Measurements from ENCODE around the gene SUCLA2. TPM values are rescaled to one million over a fixed set of nuclear protein-coding genes. Genes with fewer than 3 reads are reported as not detected.

SUCLA2 gene
- total and polyA plus RNA-seq, 2 donors (not counting 3 experiments of a cell fraction or from before 2014, with no cell fraction given) = 13.6 to 37.0 TPM

- TF ChIP-seq, protein P1, sequence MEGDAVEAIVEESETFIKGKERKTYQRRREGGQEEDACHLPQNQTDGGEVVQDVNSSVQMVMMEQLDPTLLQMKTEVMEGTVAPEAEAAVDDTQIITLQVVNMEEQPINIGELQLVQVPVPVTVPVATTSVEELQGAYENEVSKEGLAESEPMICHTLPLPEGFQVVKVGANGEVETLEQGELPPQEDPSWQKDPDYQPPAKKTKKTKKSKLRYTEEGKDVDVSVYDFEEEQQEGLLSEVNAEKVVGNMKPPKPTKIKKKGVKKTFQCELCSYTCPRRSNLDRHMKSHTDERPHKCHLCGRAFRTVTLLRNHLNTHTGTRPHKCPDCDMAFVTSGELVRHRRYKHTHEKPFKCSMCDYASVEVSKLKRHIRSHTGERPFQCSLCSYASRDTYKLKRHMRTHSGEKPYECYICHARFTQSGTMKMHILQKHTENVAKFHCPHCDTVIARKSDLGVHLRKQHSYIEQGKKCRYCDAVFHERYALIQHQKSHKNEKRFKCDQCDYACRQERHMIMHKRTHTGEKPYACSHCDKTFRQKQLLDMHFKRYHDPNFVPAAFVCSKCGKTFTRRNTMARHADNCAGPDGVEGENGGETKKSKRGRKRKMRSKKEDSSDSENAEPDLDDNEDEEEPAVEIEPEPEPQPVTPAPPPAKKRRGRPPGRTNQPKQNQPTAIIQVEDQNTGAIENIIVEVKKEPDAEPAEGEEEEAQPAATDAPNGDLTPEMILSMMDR (IDR thresholded peaks at IDR 0.05; ENCODE audit: extremely low read depth in 1 of 2, insufficient read depth in 1 of 2, low read depth in 1 of 2, low read length in 2 of 2) = no peak
- no peak for TF ChIP-seq EZH2 (IDR thresholded peaks at IDR 0.05; ENCODE audit: borderline replicate concordance, low read depth, low read length, severe bottlenecking)
- no peak for TF ChIP-seq JUN (IDR thresholded peaks at IDR 0.05; ENCODE audit: borderline replicate concordance, insufficient read depth, insufficient read length, low read depth)
- no peak for TF ChIP-seq MYC (IDR thresholded peaks at IDR 0.05; ENCODE audit: low read depth, low read length)
- no peak for TF ChIP-seq GATA2 (IDR thresholded peaks at IDR 0.05; ENCODE audit: insufficient read depth, insufficient read length, low read depth, low read length)
- TF ChIP-seq, protein P2, sequence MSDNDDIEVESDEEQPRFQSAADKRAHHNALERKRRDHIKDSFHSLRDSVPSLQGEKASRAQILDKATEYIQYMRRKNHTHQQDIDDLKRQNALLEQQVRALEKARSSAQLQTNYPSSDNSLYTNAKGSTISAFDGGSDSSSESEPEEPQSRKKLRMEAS (IDR thresholded peaks at IDR 0.05; ENCODE audit: insufficient read depth, insufficient read length) = no peak
- TF ChIP-seq POLR2AphosphoS5 (IDR thresholded peaks at IDR 0.05; ENCODE audit: insufficient read depth, low read depth, low read length) = no peak
- no peak overlapping the region for H3K27ac ChIP-seq (ENCODE audit: insufficient read depth, low read depth, low read length)
- FAIRE-seq (no peak), DNase-seq (ENCODE audit: low read depth, low spot score) (no peak)
- no peaks in the 10 kb centered on the region for H4K20me1 ChIP-seq (replicated peaks; ENCODE audit: control insufficient read depth, extremely low read depth, insufficient read depth, low read length)
- no peak overlapping the region for H3K4me3 ChIP-seq (replicated peaks in 1 of 3; ENCODE audit: insufficient read depth in 1 of 3, low read depth in 1 of 3, low read length in 3 of 3)
- intact Hi-C loops (cut with micrococcal nuclease) = no loop called here
- no peaks in the 10 kb centered on the region for H3K9me3 ChIP-seq (replicated peaks; ENCODE audit: control insufficient read depth, insufficient read depth, low read length)
- ChIA-PET POLR2A (no interaction called here), CTCF (interaction anchor here (1.0 kb wide), 1 partner anchor 684 kb away, joined by 3 read pairs; no protein-coding TSS in a partner anchor)
- no peaks in the 10 kb centered on the region for H3K9me1 ChIP-seq (replicated peaks; ENCODE audit: control insufficient read depth, extremely low read depth, insufficient read depth, low read length)
- H3K79me2 ChIP-seq (ENCODE audit: control insufficient read depth, insufficient read depth, low read length) = no peaks in the 10 kb centered on the region
- no peaks in the 10 kb centered on the region for H3K36me3 ChIP-seq (ENCODE audit: control insufficient read depth in 2 of 2, extremely low read depth in 1 of 2, insufficient read depth in 2 of 2, low read length in 2 of 2)
- no peaks in the 10 kb centered on the region for H3K4me1 ChIP-seq (ENCODE audit: control insufficient read depth, extremely low read depth, insufficient read depth, low read length)
- H3K9ac ChIP-seq (replicated peaks; ENCODE audit: extremely low read depth, insufficient read depth, low read length) = no peak overlapping the region
- H2AFZ ChIP-seq (ENCODE audit: low read depth, low read length) = no peak overlapping the region
- dilution Hi-C loops (cut with MboI; ENCODE audit: extremely low pct_ligation_motif_present, low sequenced_read_pairs) = no loop called here
- H3K4me2 ChIP-seq (ENCODE audit: insufficient read depth, low read length) = no peak overlapping the region
- BruUV-seq (replicated peaks) = no TSS peak
- H3K27me3 ChIP-seq (ENCODE audit: control insufficient read depth in 2 of 2, insufficient read depth in 2 of 2, low read length in 2 of 2) = peaks cover 2 to 4% of the 10 kb centered on the region in 2 experiments
Observed at GRCh38 chr13:47896546-47896945, 104.5 kb downstream of the SUCLA2 start.

Data from endothelial cell of umbilical vein (primary cell).